ENCODE results near the gene CIDEB.

CIDEB gene

DNA sequence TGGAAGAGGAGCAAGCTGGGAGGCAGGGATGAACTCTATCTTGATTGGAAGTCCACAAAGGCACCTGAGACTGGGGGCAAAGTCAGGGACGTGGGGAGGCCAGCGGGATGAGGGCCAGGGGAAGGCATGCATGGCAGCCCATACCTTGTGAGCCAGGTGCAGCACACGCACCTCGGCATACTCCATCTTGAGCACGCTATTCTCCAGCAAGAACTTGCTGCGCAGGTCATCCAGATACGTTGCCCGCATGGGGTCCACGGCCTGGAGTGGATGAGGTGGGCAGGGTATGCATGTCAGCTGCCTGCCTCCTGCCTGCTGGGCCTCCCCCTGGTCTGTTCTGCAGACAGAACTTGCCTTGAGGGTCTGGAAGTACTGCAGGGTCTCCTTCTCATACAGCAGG is 40.3 kb downstream of the CIDEB start:
- no peak overlapping the region for H3K4me3 ChIP-seq (replicated peaks; ENCODE audit: low read depth, low read length)
- H3K27me3 ChIP-seq (replicated peaks; ENCODE audit: control insufficient read depth, insufficient read depth, low read length): no peaks in the 10 kb centered on the region
- DNase-seq (ENCODE audit: extremely low read depth, insufficient read length): no peak
- H3K36me3 ChIP-seq (ENCODE audit: control insufficient read depth, insufficient read depth, low read length): peaks cover 27% of the 10 kb centered on the region
- TF ChIP-seq, protein P1, sequence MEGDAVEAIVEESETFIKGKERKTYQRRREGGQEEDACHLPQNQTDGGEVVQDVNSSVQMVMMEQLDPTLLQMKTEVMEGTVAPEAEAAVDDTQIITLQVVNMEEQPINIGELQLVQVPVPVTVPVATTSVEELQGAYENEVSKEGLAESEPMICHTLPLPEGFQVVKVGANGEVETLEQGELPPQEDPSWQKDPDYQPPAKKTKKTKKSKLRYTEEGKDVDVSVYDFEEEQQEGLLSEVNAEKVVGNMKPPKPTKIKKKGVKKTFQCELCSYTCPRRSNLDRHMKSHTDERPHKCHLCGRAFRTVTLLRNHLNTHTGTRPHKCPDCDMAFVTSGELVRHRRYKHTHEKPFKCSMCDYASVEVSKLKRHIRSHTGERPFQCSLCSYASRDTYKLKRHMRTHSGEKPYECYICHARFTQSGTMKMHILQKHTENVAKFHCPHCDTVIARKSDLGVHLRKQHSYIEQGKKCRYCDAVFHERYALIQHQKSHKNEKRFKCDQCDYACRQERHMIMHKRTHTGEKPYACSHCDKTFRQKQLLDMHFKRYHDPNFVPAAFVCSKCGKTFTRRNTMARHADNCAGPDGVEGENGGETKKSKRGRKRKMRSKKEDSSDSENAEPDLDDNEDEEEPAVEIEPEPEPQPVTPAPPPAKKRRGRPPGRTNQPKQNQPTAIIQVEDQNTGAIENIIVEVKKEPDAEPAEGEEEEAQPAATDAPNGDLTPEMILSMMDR (IDR thresholded peaks at IDR 0.05; ENCODE audit: insufficient read depth, low read length, poor library complexity, severe bottlenecking): no peak

DNA sequence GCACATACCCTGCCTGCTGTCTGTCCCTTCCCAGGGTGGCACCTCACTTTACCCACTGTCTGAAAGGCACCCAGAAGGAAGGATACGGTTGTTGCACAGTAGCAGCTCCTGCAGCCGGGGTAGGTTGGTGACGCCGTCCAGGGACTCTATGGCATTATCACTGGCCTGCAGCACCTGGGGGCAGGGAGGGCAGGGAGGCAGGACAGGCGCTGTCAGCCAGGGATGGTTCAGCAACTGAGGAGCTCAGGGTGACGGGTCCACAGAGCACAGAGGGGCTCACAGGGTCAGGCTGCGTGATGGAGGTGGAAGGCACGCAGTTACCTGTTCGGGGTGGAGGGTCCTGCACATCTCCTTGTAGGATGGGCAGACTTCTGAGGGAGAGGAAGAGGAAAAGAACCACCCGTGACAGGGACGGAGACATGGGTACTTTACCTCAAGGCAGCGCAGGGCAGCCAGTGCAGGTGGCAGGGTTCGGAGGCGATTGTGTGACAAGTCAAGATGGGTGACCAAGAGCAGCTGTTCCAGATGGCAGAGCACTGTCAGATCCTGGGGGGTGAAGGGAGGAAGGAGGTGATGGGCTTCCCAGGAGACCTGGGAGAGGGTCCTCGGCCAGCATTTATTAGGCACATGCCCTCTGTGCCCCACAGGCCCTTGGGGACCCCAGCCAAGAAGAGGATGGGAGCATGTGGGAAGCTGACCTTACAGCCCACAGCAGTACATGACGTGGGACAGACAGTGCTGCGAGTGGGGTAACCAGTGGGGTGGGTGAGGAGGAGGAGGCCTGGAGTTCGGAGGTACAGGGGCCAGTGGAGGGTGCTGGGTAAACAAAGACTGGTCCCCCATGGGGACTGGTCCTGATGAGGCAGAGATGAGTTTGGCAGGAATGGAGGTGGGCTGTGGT is 41.2 kb downstream of the CIDEB start:
- TF ChIP-seq, protein P1 (IDR thresholded peaks at IDR 0.05; ENCODE audit: insufficient read depth, low read length, poor library complexity, severe bottlenecking): no peak
- peaks cover 28% of the 10 kb centered on the region for H3K36me3 ChIP-seq (ENCODE audit: control insufficient read depth, insufficient read depth, low read length)
- no peak overlapping the region for H3K4me3 ChIP-seq (replicated peaks; ENCODE audit: low read depth, low read length)

DNA sequence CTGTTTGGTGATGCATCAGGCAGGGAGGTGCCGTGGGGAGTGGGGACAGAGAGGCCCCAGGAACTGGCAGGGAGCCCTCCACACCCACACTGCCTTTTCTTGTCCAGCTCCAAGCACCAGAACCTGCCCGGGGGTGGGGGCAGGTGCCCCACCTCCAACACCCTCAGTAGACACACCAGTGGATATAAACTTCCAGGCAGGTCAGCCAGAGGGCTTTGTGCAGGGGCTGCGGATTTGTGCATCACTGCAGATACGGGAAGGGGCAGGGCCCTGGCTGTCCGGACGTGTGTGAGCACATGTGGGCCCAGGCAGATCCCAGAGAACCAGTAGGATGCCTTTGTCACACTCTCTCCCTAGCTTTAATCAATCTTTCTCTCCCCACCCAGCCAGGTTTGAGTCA is 43.5 kb downstream of the CIDEB start:
- no peak for DNase-seq (ENCODE audit: extremely low read depth, insufficient read length)
- Histone ChIP-seq H3K36me3 (ENCODE audit: control insufficient read depth, insufficient read depth, low read length) (peaks cover 26% of the 10 kb centered on the region), H3K4me3 (replicated peaks; ENCODE audit: low read depth, low read length) (no peak overlapping the region), H3K27me3 (replicated peaks; ENCODE audit: control insufficient read depth, insufficient read depth, low read length) (no peaks in the 10 kb centered on the region)
- TF ChIP-seq, protein P1 (IDR thresholded peaks at IDR 0.05; ENCODE audit: insufficient read depth, low read length, poor library complexity, severe bottlenecking): no peak

More for the DNA sequence above, 41.2 kb downstream of the CIDEB start:
- no peaks in the 10 kb centered on the region for H3K27me3 ChIP-seq (replicated peaks; ENCODE audit: control insufficient read depth, insufficient read depth, low read length)
- no peak for DNase-seq (ENCODE audit: extremely low read depth, insufficient read length)

- DNase-seq (ENCODE audit: extremely low read depth, insufficient read length): no peak
- Histone ChIP-seq H3K27me3 (replicated peaks; ENCODE audit: control insufficient read depth, insufficient read depth, low read length) (no peaks in the 10 kb centered on the region), H3K36me3 (ENCODE audit: control insufficient read depth, insufficient read depth, low read length) (peaks cover 23% of the 10 kb centered on the region), H3K4me3 (replicated peaks; ENCODE audit: low read depth, low read length) (no peak overlapping the region)
- TF ChIP-seq, protein P1 (IDR thresholded peaks at IDR 0.05; ENCODE audit: insufficient read depth, low read length, poor library complexity, severe bottlenecking): no peak
Observed at GRCh38 chr14:24263848-24264247, 43.9 kb downstream of the CIDEB start.

DNA sequence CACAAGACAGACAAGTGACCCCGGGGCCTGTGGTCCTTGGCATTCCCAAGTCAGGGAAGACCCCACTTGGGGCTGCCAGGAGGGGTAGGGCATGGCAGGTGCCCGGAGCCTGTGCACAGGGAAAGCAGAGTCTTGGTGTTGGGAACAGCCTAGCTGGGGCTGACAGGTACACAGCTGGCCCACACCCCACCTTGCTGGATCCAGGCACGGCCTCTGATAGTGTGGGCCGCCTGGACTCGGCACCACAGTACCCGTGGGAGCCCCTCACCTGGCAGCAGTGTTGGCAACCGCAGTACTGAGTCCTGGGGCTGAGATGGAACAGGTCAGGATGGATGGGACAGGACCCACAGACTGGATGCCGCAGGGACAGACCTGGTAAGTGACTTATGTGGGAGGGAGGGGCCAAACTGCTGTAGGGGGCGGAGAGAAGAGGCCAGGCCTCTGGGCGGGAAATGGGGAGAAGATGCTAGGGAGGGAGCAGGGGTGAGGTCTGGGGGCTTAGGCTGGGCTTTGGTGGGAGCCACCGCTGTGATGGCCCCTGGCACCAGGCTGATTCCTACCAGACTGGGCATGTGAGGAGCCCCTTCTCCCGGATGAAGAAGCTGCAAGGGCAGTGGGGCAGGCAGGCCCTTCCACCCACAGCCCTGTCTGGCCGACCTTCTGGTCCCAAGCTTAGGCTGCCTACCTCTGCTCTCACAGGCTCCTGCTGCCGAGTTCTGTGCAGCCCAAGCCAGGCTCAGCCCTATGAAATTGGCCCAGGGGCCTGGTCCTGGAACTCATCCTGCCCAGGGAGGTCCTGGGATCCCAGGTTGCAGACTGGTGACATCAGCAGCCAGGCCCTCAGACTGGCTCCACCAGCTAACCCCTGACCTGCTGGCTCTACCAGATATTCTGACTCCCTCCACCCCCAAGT is 44.7 kb downstream of the CIDEB start, which contains the start of gene TGM1:
Gene TGM1, minus strand, starts transcription at position 357 of the 913 bp plus-strand sequence. CDS start 825 bp downstream, outside the sequence.
- TF ChIP-seq, protein P1 (IDR thresholded peaks at IDR 0.05; ENCODE audit: insufficient read depth, low read length, poor library complexity, severe bottlenecking): no peak
- no peaks in the 10 kb centered on the region for H3K27me3 ChIP-seq (replicated peaks; ENCODE audit: control insufficient read depth, insufficient read depth, low read length)
- DNase-seq (ENCODE audit: extremely low read depth, insufficient read length): no peak
- H3K4me3 ChIP-seq (replicated peaks; ENCODE audit: low read depth, low read length): no peak within 1 kb of the TSS
- peaks cover 21% of the 10 kb centered on the region for H3K36me3 ChIP-seq (ENCODE audit: control insufficient read depth, insufficient read depth, low read length)

All from GM06990 (cell line).